T-helper 9 cell (primary cell): ENCODE data around the gene TMTC1.
"Not testable (repeated sequence)": the region's sequence is repeated elsewhere in the genome, so short reads cannot be mapped to it uniquely, and the experiment has no call there.

Source experiments
- DNase-seq: peaks from one replicate; pipeline ENCODE4 v3.0.0-alpha.2; 2020

Gene TMTC1

GRCh38 chr12:29656762-29657538 lies 126.8 kb downstream of the TMTC1 start:
- DNase-seq, result no peak

- DNase-seq, result no peak
Observed at GRCh38 chr12:29655861-29656260, 127.9 kb downstream of the TMTC1 start.

GRCh38 chr12:29653286-29653685 lies 130.5 kb downstream of the TMTC1 start:
- DNase-seq, result no peak

GRCh38 chr12:29650371-29650770 lies 133.4 kb downstream of the TMTC1 start:
- no peak for DNase-seq

GRCh38 chr12:29649722-29650121 lies 134.0 kb downstream of the TMTC1 start:
- no peak for DNase-seq

- no peak for DNase-seq
Observed at GRCh38 chr12:29644536-29645162, 139.1 kb downstream of the TMTC1 start.

GRCh38 chr12:29640589-29641345 lies 143.0 kb downstream of the TMTC1 start:
- DNase-seq, result no peak

- DNase-seq, result no peak
Observed at GRCh38 chr12:29639893-29640495, 143.7 kb downstream of the TMTC1 start.

GRCh38 chr12:29638528-29638927 lies 145.2 kb downstream of the TMTC1 start:
- no peak for DNase-seq

- no peak for DNase-seq
Observed at GRCh38 chr12:29634057-29634456, 149.7 kb downstream of the TMTC1 start.

- not testable (repeated sequence) for DNase-seq
Observed at GRCh38 chr12:29630164-29630563, 153.6 kb downstream of the TMTC1 start.

GRCh38 chr12:29627221-29627620 lies 156.5 kb downstream of the TMTC1 start:
- no peak for DNase-seq

- no peak for DNase-seq
Observed at GRCh38 chr12:29625359-29625953, 158.3 kb downstream of the TMTC1 start.

GRCh38 chr12:29622251-29622650 lies 161.5 kb downstream of the TMTC1 start:
- DNase-seq, result no peak

GRCh38 chr12:29620030-29620429 lies 163.7 kb downstream of the TMTC1 start:
- no peak for DNase-seq

- DNase-seq, result no peak
Observed at GRCh38 chr12:29617407-29617803, 166.3 kb downstream of the TMTC1 start.

- DNase-seq, result no peak
Observed at GRCh38 chr12:29616664-29617406, 166.9 kb downstream of the TMTC1 start.

GRCh38 chr12:29614694-29615325 lies 168.9 kb downstream of the TMTC1 start:
- DNase-seq, result no peak

GRCh38 chr12:29612912-29613311 lies 170.8 kb downstream of the TMTC1 start:
- DNase-seq, result no peak

GRCh38 chr12:29611906-29612305 lies 171.8 kb downstream of the TMTC1 start:
- no peak for DNase-seq

GRCh38 chr12:29610473-29611170 lies 173.1 kb downstream of the TMTC1 start:
- no peak for DNase-seq
